Lung (tissue), 12 donors: Measurements from ENCODE around the gene RPL7A. TPM values are rescaled to one million over a fixed set of nuclear protein-coding genes. Genes with fewer than 3 reads are reported as not detected.

Experiments
- ATAC-seq: fragments of 200-7000 bp; cut with Tn5 transposase; one replicate; pipeline ENCODE4 v1.9.1; 2020; ENCODE audit warnings: moderate number of reproducible peaks; ENCODE audit not compliant: insufficient read depth, low FRiP score
- DNase-seq, 3 donors: peaks; one replicate each; pipeline ENCODE4 v3.0.0-alpha.2; 2013 to 2017
- H3K27ac ChIP-seq, 2 donors: one replicate each; pipeline ENCODE4 v1.5.1; 2013; ENCODE audit warnings: mild to moderate bottlenecking in 2 of 2, moderate library complexity in 2 of 2, control low read depth in 1 of 2, inconsistent platforms in 1 of 2, low read depth in 1 of 2, low read length in 1 of 2
- H3K27me3 ChIP-seq, 3 donors: one replicate each; pipeline ENCODE4 v1.5.1; 2013; ENCODE audit warnings: low read length in 2 of 3; ENCODE audit not compliant: control insufficient read depth in 3 of 3, insufficient read depth in 3 of 3
- H3K36me3 ChIP-seq, 4 donors: one replicate each; pipeline ENCODE4 v1.5.1; 2013; ENCODE audit warnings: low read length in 4 of 4, mild to moderate bottlenecking in 1 of 4, moderate library complexity in 1 of 4; ENCODE audit not compliant: control insufficient read depth in 4 of 4, insufficient read depth in 4 of 4
- H3K4me1 ChIP-seq, 5 donors: one replicate each; pipeline ENCODE4 v1.5.1; 2013; ENCODE audit warnings: low read length in 5 of 5, mild to moderate bottlenecking in 2 of 5, moderate library complexity in 1 of 5; ENCODE audit not compliant: control insufficient read depth in 5 of 5, insufficient read depth in 5 of 5
- H3K4me3 ChIP-seq: one replicate; pipeline ENCODE4 v1.5.1; 2013; ENCODE audit warnings: mild to moderate bottlenecking, control low read depth, moderate library complexity
- H3K9ac ChIP-seq, 2 donors: one replicate each; pipeline ENCODE4 v1.5.1; 2013; ENCODE audit warnings: low read length in 2 of 2, control low read depth in 1 of 2; ENCODE audit not compliant: insufficient read depth in 1 of 2
- H3K9me3 ChIP-seq, 4 donors: one replicate each; pipeline ENCODE4 v1.5.1; 2013; ENCODE audit warnings: low read length in 3 of 4, mild to moderate bottlenecking in 1 of 4, moderate library complexity in 1 of 4; ENCODE audit not compliant: control insufficient read depth in 4 of 4, insufficient read depth in 3 of 4
- CTCF ChIP-seq: IDR thresholded peaks from 2 replicates; pipeline ENCODE4 v1.5.1; 2012; ENCODE audit warnings: mild to moderate bottlenecking; ENCODE audit errors: control extremely low read depth, extremely low read depth
- WGBS, 2 donors: extraction: QIAGEN DNeasy Blood & Tissue Kit; methylation state at CpG; one replicate each; pipeline ENCODE4 v1.1.7; 2013; 5-methylcytosine and 5-hydroxymethylcytosine counted together
- polyA plus RNA-seq, 2 donors: library from polyadenylated mRNA; stranded (reverse); fragments of 200-250 nt; gene quantifications; one replicate each; pipeline ENCODE4 v1.2.1, GENCODE V29; 2013
- total RNA-seq, 2 donors: library from RNA; depleted of rRNA in 1 of 2; stranded (reverse); fragments of >200 nt in 1 of 2; gene quantifications; one replicate each; pipeline ENCODE4 v1.2.1, GENCODE V29; 2014 to 2021
- donor health status: control.
- donor health status: control.
- donor health status: Bipolar disorder and iron deficiency.
- donor health status: healthy.
- donor health status: DM: yes; HTN: yes; CAD: no.

RPL7A gene
- total and polyA plus RNA-seq, 4 donors, result 1,412 to 3,573 (median 2,118) TPM

GRCh38 chr9:133357656-133358055, 9.6 kb downstream of the RPL7A start:
- no peaks in the 10 kb centered on the region for H3K27me3 ChIP-seq
- DNase-seq, result no peak
- H3K4me3 ChIP-seq, result no peak overlapping the region
- peaks cover 10 to 38% (median 29%) of the 10 kb centered on the region in 4 donors for H3K36me3 ChIP-seq
- 84 to 91% methylated on average over 14 of the region's 14 CpGs for WGBS, 2 donors
- no peak for TF ChIP-seq CTCF
- no peak for ATAC-seq
- H3K9ac ChIP-seq, result no peak overlapping the region
- H3K4me1 ChIP-seq, result peaks cover 0 to 20% (median 9%) of the 10 kb centered on the region in 5 donors
- H3K9me3 ChIP-seq, result no peaks in the 10 kb centered on the region
- H3K27ac ChIP-seq, result no peak overlapping the region

- 67 to 70% methylated on average over 20 of the region's 20 CpGs for WGBS, 2 donors
- H3K27ac ChIP-seq, result no peak overlapping the region
- no peaks in the 10 kb centered on the region for H3K9me3 ChIP-seq
- DNase-seq, result peak in 2 of 3 donors; percentile 25 to 32
- peaks cover 11 to 47% (median 33%) of the 10 kb centered on the region in 4 donors for H3K36me3 ChIP-seq
- no peak for ATAC-seq
- H3K27me3 ChIP-seq, result no peaks in the 10 kb centered on the region
- peaks cover 3 to 35% (median 9%) of the 10 kb centered on the region in 5 donors for H3K4me1 ChIP-seq
- no peak overlapping the region for H3K4me3 ChIP-seq
- H3K9ac ChIP-seq, result no peak overlapping the region
- no peak for TF ChIP-seq CTCF
Measured at GRCh38 chr9:133359399-133360175, 11.6 kb downstream of the RPL7A start.

GRCh38 chr9:133360400-133361393, 12.7 kb downstream of the RPL7A start:
- Histone ChIP-seq H3K9me3 (no peaks in the 10 kb centered on the region), H3K36me3 (peaks cover 13 to 52% (median 42%) of the 10 kb centered on the region in 4 donors), H3K4me3 (no peak overlapping the region), H3K27ac (peak overlapping the region in 1 of 2 donors; percentile 4), H3K27me3 (no peaks in the 10 kb centered on the region), H3K9ac (no peak overlapping the region), H3K4me1 (peaks cover 3 to 31% (median 9%) of the 10 kb centered on the region in 5 donors)
- WGBS, 2 donors, result 85 to 87% methylated on average over 21 of the region's 21 CpGs
- DNase-seq (no peak), ATAC-seq (no peak)
- no peak for TF ChIP-seq CTCF
